GM23338 (cell line): ENCODE results near the gene H2AZ1. TPM values are rescaled to one million over a fixed set of nuclear protein-coding genes. Genes with fewer than 3 reads are reported as not detected.

Experiments
- ATAC-seq: fragments of 200-7000 bp; cut with Tn5 transposase; 3 replicates; pipeline ENCODE4 v1.9.1; 2020
- DNase-seq: peaks from one replicate; pipeline ENCODE4 v3.0.0-alpha.2; 2015; ENCODE audit warnings: low spot score
- H2AFZ ChIP-seq: fragments of 200-600 bp; sonication (generic); 2 replicates; pipeline ENCODE4 v1.8.0; 2016; ENCODE audit warnings: antibody characterized with exemption, mild to moderate bottlenecking, moderate library complexity
- H3F3A ChIP-seq: fragments of 200-600 bp; sonication (generic); replicated peaks from 2 replicates; pipeline ENCODE4 v1.8.0; 2017; ENCODE audit warnings: antibody characterized with exemption, mixed run types, low read depth
- H3K27ac ChIP-seq: fragments of 200-600 bp; sonication (generic); 2 replicates; pipeline ENCODE4 v1.6.1; 2016; ENCODE audit warnings: low read depth
- H3K27me3 ChIP-seq: fragments of 200-600 bp; sonication (generic); 2 replicates; pipeline ENCODE4 v1.8.0; 2016; ENCODE audit warnings: mild to moderate bottlenecking, mixed run types, moderate library complexity; ENCODE audit not compliant: insufficient read depth
- H3K36me3 ChIP-seq: fragments of 200-600 bp; sonication (generic); 2 replicates; pipeline ENCODE4 v1.8.0; 2016; ENCODE audit warnings: mild to moderate bottlenecking; ENCODE audit not compliant: insufficient read depth
- H3K4me1 ChIP-seq: fragments of 200-600 bp; sonication (generic); 2 replicates; pipeline ENCODE4 v1.8.0; 2016; ENCODE audit warnings: mild to moderate bottlenecking, moderate library complexity; ENCODE audit not compliant: insufficient read depth
- H3K4me2 ChIP-seq: fragments of 200-600 bp; sonication (generic); 2 replicates; pipeline ENCODE4 v1.7.1; 2017; ENCODE audit warnings: mixed run types
- H3K4me3 ChIP-seq: fragments of 200-600 bp; sonication (generic); 2 replicates; pipeline ENCODE4 v1.6.1; 2016; ENCODE audit warnings: mixed run types
- H3K79me2 ChIP-seq: fragments of 200-600 bp; sonication (generic); replicated peaks from 2 replicates; pipeline ENCODE4 v1.8.0; 2017; ENCODE audit warnings: mild to moderate bottlenecking; ENCODE audit not compliant: insufficient read depth
- H3K9me2 ChIP-seq: fragments of 200-600 bp; sonication (generic); 2 replicates; pipeline ENCODE4 v1.8.0; 2017; ENCODE audit not compliant: insufficient read depth
- H4K20me1 ChIP-seq: fragments of 200-600 bp; sonication (generic); replicated peaks from 2 replicates; pipeline ENCODE4 v1.8.0; 2017; ENCODE audit warnings: mild to moderate bottlenecking; ENCODE audit not compliant: insufficient read depth
- H3K27ac Mint-ChIP-seq: 2 replicates; pipeline ENCODE4 v1.8.0; 2020; ENCODE audit warnings: inconsistent platforms, mild to moderate bottlenecking, moderate library complexity, mixed read lengths
- H3K27me3 Mint-ChIP-seq: 3 replicates; pipeline ENCODE4 v1.8.0; 2022; ENCODE audit warnings: low read depth, mild to moderate bottlenecking, moderate library complexity, mixed read lengths, inconsistent platforms; ENCODE audit not compliant: insufficient read depth, poor library complexity
- H3K36me3 Mint-ChIP-seq: 3 replicates; pipeline ENCODE4 v1.8.0; 2021; ENCODE audit warnings: low read depth, mild to moderate bottlenecking, inconsistent platforms, moderate library complexity, mixed read lengths
- H3K4me1 Mint-ChIP-seq: 3 replicates; pipeline ENCODE4 v1.8.0; 2020; ENCODE audit warnings: mild to moderate bottlenecking, inconsistent platforms, mixed read lengths
- H3K4me3 Mint-ChIP-seq: 3 replicates; pipeline ENCODE4 v1.8.0; 2021; ENCODE audit warnings: moderate library complexity, mild to moderate bottlenecking, inconsistent platforms, mixed read lengths
- H3K9me3 Mint-ChIP-seq: 3 replicates; pipeline ENCODE4 v1.8.0; 2020; ENCODE audit warnings: moderate library complexity, mild to moderate bottlenecking, inconsistent platforms, mixed read lengths
- CREB1 ChIP-seq: fragments of 250-450 bp; sonication (Bioruptor Pico); IDR thresholded peaks from 2 replicates; pipeline ENCODE4 v1.5.0; 2020; ENCODE audit warnings: low read depth, mild to moderate bottlenecking, moderate library complexity
- EZH2 ChIP-seq: fragments of 200-600 bp; sonication (generic); IDR thresholded peaks from one replicate; pipeline ENCODE4 v1.8.0; 2017; ENCODE audit warnings: antibody characterized with exemption, mild to moderate bottlenecking, low read depth; ENCODE audit not compliant: unreplicated experiment
- EZH2phosphoT487 ChIP-seq: fragments of 200-600 bp; sonication (generic); IDR thresholded peaks from one replicate; pipeline ENCODE4 v1.8.1; 2018; ENCODE audit warnings: antibody characterized with exemption; ENCODE audit not compliant: unreplicated experiment
- JUNB ChIP-seq: IDR thresholded peaks from one replicate; pipeline ENCODE4 v1.6.1; 2016; ENCODE audit warnings: antibody characterized with exemption; ENCODE audit not compliant: unreplicated experiment
- NANOG ChIP-seq: IDR thresholded peaks from 2 replicates; pipeline ENCODE4 v1.6.1; 2016; ENCODE audit warnings: antibody characterized with exemption, borderline replicate concordance
- POLR2AphosphoS5 ChIP-seq: IDR thresholded peaks from 2 replicates; pipeline ENCODE4 v1.6.1; 2016; ENCODE audit warnings: antibody characterized with exemption, low read depth
- STAT1 ChIP-seq: IDR thresholded peaks from one replicate; pipeline ENCODE4 v1.6.1; 2016; ENCODE audit warnings: antibody characterized with exemption; ENCODE audit not compliant: unreplicated experiment
- ZNF114 ChIP-seq: fragments of 250-450 bp; sonication (Bioruptor Pico); IDR thresholded peaks from 2 replicates; pipeline ENCODE4 v1.5.0; 2020; ENCODE audit warnings: mild to moderate bottlenecking, moderate library complexity
- ZNF331 ChIP-seq: fragments of 250-450 bp; sonication (Bioruptor Pico); IDR thresholded peaks from 2 replicates; pipeline ENCODE4 v1.5.0; 2020; ENCODE audit warnings: low read depth, mild to moderate bottlenecking, moderate library complexity
- ZNF462 ChIP-seq: fragments of 250-450 bp; sonication (Bioruptor Pico); IDR thresholded peaks from 2 replicates; pipeline ENCODE4 v1.5.0; 2020; ENCODE audit warnings: mild to moderate bottlenecking, moderate library complexity
- polyA plus RNA-seq: library from polyadenylated mRNA; unstranded; fragments of >200 nt; fragmentation: Nextera tagmentation; extraction: Ambion mirVana; gene quantifications from 2 replicates; pipeline ENCODE4 v1.2.1, GENCODE V29; 2016
- total RNA-seq: library from RNA; depleted of rRNA; stranded (reverse); fragments of >200 nt; shearing (Covaris generic); gene quantifications from 2 replicates; pipeline ENCODE4 v1.2.3, GENCODE V29; 2014
- TF ChIP-seq, protein P1 (sequence below): IDR thresholded peaks from 2 replicates; pipeline ENCODE4 v1.6.1; 2016; ENCODE audit warnings: antibody characterized with exemption
- TF ChIP-seq, protein P2 (sequence below), 2 experiments: fragments of 200-600 bp in 1 of 2; sonication (generic) in 1 of 2; conservative IDR thresholded peaks; 2 replicates each; pipeline versions ENCODE4 v1.5.1 to v1.6.1; 2016 to 2017; ENCODE audit warnings: antibody characterized with exemption in 2 of 2, low read depth in 2 of 2, mild to moderate bottlenecking in 2 of 2, moderate library complexity in 1 of 2

H2AZ1 gene
- total and polyA plus RNA-seq, 2 experiments from 2014 or later: 585 to 1,933 TPM

DNA sequence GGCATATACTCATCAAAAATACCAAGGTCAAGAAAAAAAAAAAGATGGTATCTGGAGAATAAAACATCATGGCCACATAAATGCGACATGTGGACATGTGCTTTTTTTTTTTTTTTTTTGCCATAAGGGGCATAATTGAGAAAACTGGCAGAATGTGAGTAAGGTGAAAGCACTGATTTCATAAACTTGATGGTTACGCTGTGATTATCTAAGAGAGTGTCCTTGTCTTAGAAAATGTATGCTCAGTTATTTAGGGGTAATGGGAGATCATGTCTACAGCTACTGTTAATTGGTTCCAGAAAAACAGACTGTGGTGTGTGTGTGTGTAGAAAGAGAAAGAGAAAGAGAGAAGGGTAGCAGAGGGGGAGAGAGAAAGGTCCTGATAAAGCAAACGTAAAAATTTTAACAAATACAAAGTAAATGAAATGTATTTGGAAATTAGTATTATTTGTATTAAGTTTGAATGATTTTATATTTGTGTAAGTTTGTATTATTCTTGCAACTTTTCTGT is 11.8 kb downstream of the H2AZ1 start:
- H3K9me3 Mint-ChIP-seq: peaks cover 16% of the 10 kb centered on the region
- no peaks in the 10 kb centered on the region for H3F3A ChIP-seq
- no peaks in the 10 kb centered on the region for H3K36me3 ChIP-seq
- H3K27ac ChIP-seq: no peak overlapping the region
- no peaks in the 10 kb centered on the region; the same call in 2 of the 3 replicates for H3K4me1 Mint-ChIP-seq
- TF ChIP-seq ZNF114 (CRISPR knock-in tag): no peak
- no peak for TF ChIP-seq JUNB
- no peak for TF ChIP-seq ZNF331 (CRISPR knock-in tag)
- no peak for TF ChIP-seq CREB1
- TF ChIP-seq NANOG: no peak
- TF ChIP-seq, protein P1, sequence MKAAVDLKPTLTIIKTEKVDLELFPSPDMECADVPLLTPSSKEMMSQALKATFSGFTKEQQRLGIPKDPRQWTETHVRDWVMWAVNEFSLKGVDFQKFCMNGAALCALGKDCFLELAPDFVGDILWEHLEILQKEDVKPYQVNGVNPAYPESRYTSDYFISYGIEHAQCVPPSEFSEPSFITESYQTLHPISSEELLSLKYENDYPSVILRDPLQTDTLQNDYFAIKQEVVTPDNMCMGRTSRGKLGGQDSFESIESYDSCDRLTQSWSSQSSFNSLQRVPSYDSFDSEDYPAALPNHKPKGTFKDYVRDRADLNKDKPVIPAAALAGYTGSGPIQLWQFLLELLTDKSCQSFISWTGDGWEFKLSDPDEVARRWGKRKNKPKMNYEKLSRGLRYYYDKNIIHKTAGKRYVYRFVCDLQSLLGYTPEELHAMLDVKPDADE: no peak
- H2AFZ ChIP-seq: no peak overlapping the region
- H3K36me3 Mint-ChIP-seq: peaks cover 32% of the 10 kb centered on the region; the same call in 2 of the 3 replicates
- H3K9me2 ChIP-seq: no peaks in the 10 kb centered on the region
- no peak overlapping the region for H3K27ac Mint-ChIP-seq
- no peak overlapping the region for H3K4me3 ChIP-seq
- no peak for DNase-seq
- H3K4me3 Mint-ChIP-seq: no peak overlapping the region
- H3K4me1 ChIP-seq: 0 out of 2 replicates have a peak, but pooled peaks cover under 1% of the 10 kb centered on the region
- no peaks in the 10 kb centered on the region for H3K27me3 ChIP-seq
- peaks cover 7% of the 10 kb centered on the region for H4K20me1 ChIP-seq
- no peak for ATAC-seq
- no peaks in the 10 kb centered on the region for H3K27me3 Mint-ChIP-seq
- peaks cover 99% of the 10 kb centered on the region for H3K79me2 ChIP-seq
- H3K4me2 ChIP-seq: no peak overlapping the region

- peaks cover 31% of the 10 kb centered on the region; the same call in 2 of the 3 replicates for H3K36me3 Mint-ChIP-seq
- no peaks in the 10 kb centered on the region for H3F3A ChIP-seq
- no peak overlapping the region for H3K4me2 ChIP-seq
- H4K20me1 ChIP-seq: no peaks in the 10 kb centered on the region
- no peaks in the 10 kb centered on the region for H3K27me3 ChIP-seq
- no peak overlapping the region for H2AFZ ChIP-seq
- H3K79me2 ChIP-seq: peaks cover 99% of the 10 kb centered on the region
- no peaks in the 10 kb centered on the region for H3K9me2 ChIP-seq
- no peaks in the 10 kb centered on the region for H3K4me1 ChIP-seq
- no peak overlapping the region for H3K27ac Mint-ChIP-seq
- DNase-seq (no peak), ATAC-seq (no peak)
- H3K4me3 Mint-ChIP-seq: no peak overlapping the region
- peaks cover 16% of the 10 kb centered on the region for H3K9me3 Mint-ChIP-seq
- no peaks in the 10 kb centered on the region; the same call in 1 of the 2 replicates for H3K36me3 ChIP-seq
- no peaks in the 10 kb centered on the region for H3K27me3 Mint-ChIP-seq
- H3K27ac ChIP-seq: no peak overlapping the region
- H3K4me1 Mint-ChIP-seq: no peaks in the 10 kb centered on the region
- H3K4me3 ChIP-seq: no peak overlapping the region
- TF ChIP-seq CREB1: no peak
- TF ChIP-seq NANOG: no peak
- no peak for TF ChIP-seq EZH2
- TF ChIP-seq ZNF462: no peak
- TF ChIP-seq POLR2AphosphoS5: no peak
- no peak for TF ChIP-seq STAT1
- TF ChIP-seq, protein P2, sequence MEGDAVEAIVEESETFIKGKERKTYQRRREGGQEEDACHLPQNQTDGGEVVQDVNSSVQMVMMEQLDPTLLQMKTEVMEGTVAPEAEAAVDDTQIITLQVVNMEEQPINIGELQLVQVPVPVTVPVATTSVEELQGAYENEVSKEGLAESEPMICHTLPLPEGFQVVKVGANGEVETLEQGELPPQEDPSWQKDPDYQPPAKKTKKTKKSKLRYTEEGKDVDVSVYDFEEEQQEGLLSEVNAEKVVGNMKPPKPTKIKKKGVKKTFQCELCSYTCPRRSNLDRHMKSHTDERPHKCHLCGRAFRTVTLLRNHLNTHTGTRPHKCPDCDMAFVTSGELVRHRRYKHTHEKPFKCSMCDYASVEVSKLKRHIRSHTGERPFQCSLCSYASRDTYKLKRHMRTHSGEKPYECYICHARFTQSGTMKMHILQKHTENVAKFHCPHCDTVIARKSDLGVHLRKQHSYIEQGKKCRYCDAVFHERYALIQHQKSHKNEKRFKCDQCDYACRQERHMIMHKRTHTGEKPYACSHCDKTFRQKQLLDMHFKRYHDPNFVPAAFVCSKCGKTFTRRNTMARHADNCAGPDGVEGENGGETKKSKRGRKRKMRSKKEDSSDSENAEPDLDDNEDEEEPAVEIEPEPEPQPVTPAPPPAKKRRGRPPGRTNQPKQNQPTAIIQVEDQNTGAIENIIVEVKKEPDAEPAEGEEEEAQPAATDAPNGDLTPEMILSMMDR (conservative IDR thresholded peaks at IDR 0.05; ENCODE audit: low read depth in 2 of 2): no peak
- TF ChIP-seq JUNB: no peak
- no peak for TF ChIP-seq EZH2phosphoT487
These were observed 15.2 kb downstream of the H2AZ1 start for GRCh38 chr4:99934891-99935290.
